H9 (cell line): Measurements from ENCODE around the gene ZNF618. TPM values are rescaled to one million over a fixed set of nuclear protein-coding genes. Genes with fewer than 3 reads are reported as not detected.

Experiments
- DNase-seq: peaks from one replicate; pipeline ENCODE4 v3.0.0-alpha.2; 2017
- H2AFZ ChIP-seq: one replicate; pipeline ENCODE4 v1.6.1; 2013; ENCODE audit warnings: mild to moderate bottlenecking, low read length, control low read depth, moderate library complexity
- H2AK5ac ChIP-seq: 2 replicates; pipeline ENCODE4 v1.6.1; 2013; ENCODE audit warnings: low read length, control low read depth, mixed read lengths; ENCODE audit not compliant: insufficient read length
- H2BK120ac ChIP-seq: one replicate; pipeline ENCODE4 v1.6.1; 2013; ENCODE audit warnings: low read depth, mild to moderate bottlenecking, low read length, control low read depth, inconsistent platforms; ENCODE audit not compliant: poor library complexity, severe bottlenecking
- H2BK12ac ChIP-seq: 2 replicates; pipeline ENCODE4 v1.6.1; 2013; ENCODE audit warnings: low read length, control low read depth, mixed read lengths, low read depth; ENCODE audit not compliant: insufficient read length
- H2BK15ac ChIP-seq: 2 replicates; pipeline ENCODE4 v1.6.1; 2013; ENCODE audit warnings: low read depth, low read length, control low read depth
- H2BK20ac ChIP-seq: one replicate; pipeline ENCODE4 v1.6.1; 2013; ENCODE audit warnings: low read depth, mild to moderate bottlenecking, low read length, control low read depth, inconsistent platforms; ENCODE audit not compliant: poor library complexity, severe bottlenecking
- H2BK5ac ChIP-seq: 2 replicates; pipeline ENCODE4 v1.6.1; 2013; ENCODE audit warnings: low read length, control low read depth, mixed read lengths; ENCODE audit not compliant: insufficient read length
- H3K14ac ChIP-seq: 2 replicates; pipeline ENCODE4 v1.6.1; 2013; ENCODE audit warnings: low read length, control low read depth; ENCODE audit not compliant: insufficient read depth
- H3K18ac ChIP-seq: 2 replicates; pipeline ENCODE4 v1.6.1; 2013; ENCODE audit warnings: low read depth, mild to moderate bottlenecking, mixed read lengths, low read length, control low read depth; ENCODE audit not compliant: insufficient read length
- H3K23ac ChIP-seq: 2 replicates; pipeline ENCODE4 v1.6.1; 2013; ENCODE audit warnings: low read length, control low read depth, mixed read lengths, low read depth; ENCODE audit not compliant: insufficient read length
- H3K23me2 ChIP-seq: 2 replicates; pipeline ENCODE4 v1.6.1; 2013; ENCODE audit warnings: low read depth, mild to moderate bottlenecking, mixed read lengths, low read length, control low read depth; ENCODE audit not compliant: insufficient read length, poor library complexity, severe bottlenecking
- H3K27ac ChIP-seq: 2 replicates; pipeline ENCODE4 v1.5.1; 2013; ENCODE audit warnings: low read length, control low read depth, mixed read lengths, low read depth; ENCODE audit not compliant: insufficient read length
- H3K27me3 ChIP-seq: 2 replicates; pipeline ENCODE4 v1.6.1; 2013; ENCODE audit warnings: low read length, control low read depth, inconsistent platforms; ENCODE audit not compliant: insufficient read depth
- H3K4ac ChIP-seq: 2 replicates; pipeline ENCODE4 v1.6.1; 2013; ENCODE audit warnings: low read depth, mild to moderate bottlenecking, control low read depth, inconsistent platforms, low read length, moderate library complexity
- H3K4me1 ChIP-seq: 2 replicates; pipeline ENCODE4 v1.6.1; 2013; ENCODE audit warnings: low read length, control low read depth, inconsistent platforms; ENCODE audit not compliant: insufficient read depth
- H3K4me2 ChIP-seq: 2 replicates; pipeline ENCODE4 v1.6.1; 2013; ENCODE audit warnings: low read length, control low read depth, mixed read lengths; ENCODE audit not compliant: insufficient read length, insufficient read depth
- H3K56ac ChIP-seq: 2 replicates; pipeline ENCODE4 v1.6.1; 2013; ENCODE audit warnings: low read depth, mild to moderate bottlenecking, mixed read lengths, low read length, control low read depth; ENCODE audit not compliant: insufficient read length
- H3K79me1 ChIP-seq: 2 replicates; pipeline ENCODE4 v1.6.1; 2013; ENCODE audit warnings: low read depth, mild to moderate bottlenecking, moderate library complexity, low read length, control low read depth, inconsistent platforms; ENCODE audit not compliant: insufficient read depth, poor library complexity, severe bottlenecking
- H3K79me2 ChIP-seq: 2 replicates; pipeline ENCODE4 v1.6.1; 2013; ENCODE audit warnings: low read length, control low read depth, inconsistent platforms; ENCODE audit not compliant: insufficient read depth
- H3K9ac ChIP-seq: 2 replicates; pipeline ENCODE4 v1.6.1; 2013; ENCODE audit warnings: low read length, control low read depth, mixed read lengths; ENCODE audit not compliant: insufficient read length; ENCODE audit errors: extremely low read depth
- H3K9me3 ChIP-seq: one replicate; pipeline ENCODE4 v1.6.1; 2013; ENCODE audit warnings: low read depth, low read length, inconsistent platforms; ENCODE audit not compliant: control insufficient read depth
- H3T11ph ChIP-seq: one replicate; pipeline ENCODE4 v1.6.1; 2013; ENCODE audit warnings: mild to moderate bottlenecking, low read length, control low read depth, inconsistent platforms
- H4K20me1 ChIP-seq: one replicate; pipeline ENCODE4 v1.6.1; 2013; ENCODE audit not compliant: control insufficient read depth, insufficient read length, insufficient read depth
- H4K5ac ChIP-seq: 2 replicates; pipeline ENCODE4 v1.6.1; 2013; ENCODE audit warnings: low read depth, mild to moderate bottlenecking, mixed read lengths, low read length, control low read depth; ENCODE audit not compliant: insufficient read length
- H4K8ac ChIP-seq: replicated peaks from 2 replicates; pipeline ENCODE4 v1.6.1; 2013; ENCODE audit warnings: low read length, control low read depth, mixed read lengths, low read depth; ENCODE audit not compliant: insufficient read length
- H4K91ac ChIP-seq: 2 replicates; pipeline ENCODE4 v1.6.1; 2013; ENCODE audit warnings: low read depth, mild to moderate bottlenecking, moderate library complexity, mixed read lengths, low read length, control low read depth; ENCODE audit not compliant: insufficient read length
- H3K27ac Mint-ChIP-seq, 3 experiments: 2 replicates in 2 of 3; 3 replicates in 1 of 3; pipeline ENCODE4 v1.8.0; 2020 to 2021; ENCODE audit warnings: mixed read lengths in 3 of 3, mild to moderate bottlenecking in 1 of 3, moderate library complexity in 1 of 3
- H3K27me3 Mint-ChIP-seq: 2 replicates; pipeline ENCODE4 v1.8.0; 2021; ENCODE audit warnings: low read depth, mild to moderate bottlenecking, moderate library complexity, mixed read lengths
- H3K36me3 Mint-ChIP-seq, 3 experiments: 2 replicates in 2 of 3; 3 replicates in 1 of 3; pipeline ENCODE4 v1.8.0; 2020 to 2021; ENCODE audit warnings: low read depth in 3 of 3, mixed read lengths in 3 of 3; ENCODE audit not compliant: insufficient read depth in 1 of 3
- H3K4me1 Mint-ChIP-seq, 2 experiments: 2 replicates each; pipeline ENCODE4 v1.8.0; 2020; ENCODE audit warnings: mixed read lengths in 2 of 2
- H3K4me3 Mint-ChIP-seq, 2 experiments: 2 replicates in 1 of 2; 3 replicates in 1 of 2; pipeline ENCODE4 v1.8.0; 2020 to 2021; ENCODE audit warnings: mild to moderate bottlenecking in 2 of 2, mixed read lengths in 2 of 2, moderate library complexity in 1 of 2
- H3K9me3 Mint-ChIP-seq, 2 experiments: 2 replicates in 1 of 2; 3 replicates in 1 of 2; pipeline ENCODE4 v1.8.0; 2020; ENCODE audit warnings: mild to moderate bottlenecking in 2 of 2, mixed read lengths in 2 of 2, moderate library complexity in 1 of 2
- CTCF ChIP-seq: fragments of 200-600 bp; sonication (generic); conservative IDR thresholded peaks from 3 replicates; pipeline ENCODE4 v1.8.0; 2021; ENCODE audit warnings: antibody characterized with exemption, mild to moderate bottlenecking
- WGBS: extraction: QIAGEN DNeasy Blood & Tissue Kit; methylation state at CpG from one replicate; pipeline ENCODE4 v1.1.7; 2013; ENCODE audit warnings: missing lambda C conversion rate, low lambda C conversion rate, mixed read lengths; ENCODE audit not compliant: insufficient read length; ENCODE audit errors: extremely low coverage; 5-methylcytosine and 5-hydroxymethylcytosine counted together
- total RNA-seq: library from RNA; stranded (reverse); gene quantifications from 2 replicates; pipeline ENCODE4 v1.2.1, GENCODE V29; 2021

The ZNF618 gene
- total RNA-seq, 1 experiment from 2014 or later: 13.6 TPM

GRCh38 chr9:113992276-113992951, 116.3 kb downstream of the ZNF618 start:
- no peak overlapping the region for H3T11ph ChIP-seq
- H3K27ac ChIP-seq: no peak overlapping the region
- H2BK12ac ChIP-seq: no peak overlapping the region
- H3K4me2 ChIP-seq: no peak overlapping the region
- H4K91ac ChIP-seq: no peak overlapping the region
- H2BK120ac ChIP-seq: no peak overlapping the region
- no peak overlapping the region for H3K4ac ChIP-seq
- WGBS: no CpG with 5 or more reads among the region's 15 CpGs
- no peak overlapping the region for H3K23ac ChIP-seq
- H2AFZ ChIP-seq: no peak overlapping the region
- H3K18ac ChIP-seq: no peak overlapping the region
- H3K27ac Mint-ChIP-seq: no peak overlapping the region; a peak in 1 of 7 replicates
- no peaks in the 10 kb centered on the region for H3K79me1 ChIP-seq
- no peaks in the 10 kb centered on the region for H3K79me2 ChIP-seq
- no peaks in the 10 kb centered on the region for H3K27me3 ChIP-seq
- H3K9me3 ChIP-seq: no peaks in the 10 kb centered on the region
- H3K9ac ChIP-seq: no peak overlapping the region
- H3K4me3 Mint-ChIP-seq: no peak overlapping the region
- DNase-seq: no peak
- H3K36me3 Mint-ChIP-seq: peaks cover 4 to 28% (median 22%) of the 10 kb centered on the region in 3 experiments; a peak in 6 of 7 replicates
- no peak overlapping the region for H4K5ac ChIP-seq
- H3K14ac ChIP-seq: no peak overlapping the region
- H2AK5ac ChIP-seq: no peak overlapping the region
- H3K27me3 Mint-ChIP-seq: no peaks in the 10 kb centered on the region
- no peak overlapping the region for H2BK5ac ChIP-seq
- no peak overlapping the region for H3K56ac ChIP-seq
- H4K8ac ChIP-seq: no peak overlapping the region
- peaks cover 0 to 3% of the 10 kb centered on the region in 2 experiments; a peak in 1 of 4 replicates for H3K4me1 Mint-ChIP-seq
- no peaks in the 10 kb centered on the region for H3K9me3 Mint-ChIP-seq
- no peak overlapping the region for H2BK20ac ChIP-seq
- no peak overlapping the region for H2BK15ac ChIP-seq
- H3K4me1 ChIP-seq: no peaks in the 10 kb centered on the region
- no peaks in the 10 kb centered on the region for H4K20me1 ChIP-seq
- no peak for TF ChIP-seq CTCF
- no peaks in the 10 kb centered on the region for H3K23me2 ChIP-seq
